ENCODE results near the gene BET1L. TPM values are rescaled to one million over a fixed set of nuclear protein-coding genes. Genes with fewer than 3 reads are reported as not detected.
A peak's percentile ranks its signal among the peaks of the same experiment; 100 is the strongest.

Gene BET1L
- polyA plus RNA-seq, 1 of the 3 experiments (the other 2 are of a cell fraction), result 56.9 TPM

DNA sequence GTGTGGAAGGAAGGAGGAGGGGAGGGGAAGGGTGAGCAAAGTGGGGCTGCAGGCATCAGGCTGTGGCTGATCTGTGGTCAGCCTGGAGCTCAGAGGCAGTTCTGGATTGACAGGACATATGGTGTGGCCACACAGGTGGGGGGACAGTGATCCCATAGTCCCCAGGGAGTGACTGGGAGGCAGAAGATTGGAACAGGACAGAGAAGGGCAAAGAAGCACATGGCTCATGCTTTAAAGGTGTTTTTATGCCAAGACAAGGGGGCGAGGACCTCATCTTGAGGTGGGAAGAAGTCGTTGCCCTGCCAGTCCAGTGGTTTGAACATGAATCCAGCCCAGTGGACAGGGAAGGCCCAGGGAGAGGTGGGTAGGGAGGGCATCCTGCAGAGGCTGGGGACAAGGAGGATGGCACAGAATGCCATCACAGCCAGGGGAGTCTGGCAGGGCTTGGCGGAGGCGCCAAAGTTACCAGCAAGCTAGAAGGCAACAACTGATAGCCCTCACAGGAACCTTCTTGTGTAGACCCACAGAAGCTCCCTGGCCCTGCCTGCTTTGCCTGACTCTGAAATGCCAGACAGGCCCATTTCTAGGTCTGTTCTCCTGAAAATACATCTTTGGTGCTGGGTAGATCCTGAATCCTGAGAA is 3.1 kb downstream of the BET1L start:
- CTCF ChIA-PET, result interaction anchor here (0.9 to 1.1 kb wide), 2 partner anchors 47 to 244 kb away, joined by 3 read pairs; no protein-coding TSS in a partner anchor
- Histone ChIP-seq H3F3A (replicated peaks; ENCODE audit: insufficient read depth) (peaks cover 8% of the 10 kb centered on the region), H3K79me2 (ENCODE audit: insufficient read depth) (peaks cover 49% of the 10 kb centered on the region), H3K4me3 (ENCODE audit: low read depth in 2 of 2, low read length in 1 of 2) (no peak overlapping the region), H3K36me3 (replicated peaks in 1 of 2; ENCODE audit: control insufficient read depth in 1 of 2, insufficient read depth in 2 of 2, low read length in 1 of 2) (peaks cover 27 to 33% of the 10 kb centered on the region in 2 experiments), H3K9me3 (no peaks in the 10 kb centered on the region), H3K4me2 (no peak overlapping the region), H3K4me1 (ENCODE audit: control insufficient read depth in 1 of 2, insufficient read depth in 2 of 2, low read depth in 1 of 2, low read length in 1 of 2) (peaks cover 6 to 13% of the 10 kb centered on the region in 2 experiments; a peak in 2 of 4 replicates), H3K9me2 (no peaks in the 10 kb centered on the region), H3K27me3 (ENCODE audit: insufficient read depth) (no peaks in the 10 kb centered on the region), H3K9ac (no peak overlapping the region), H2AFZ (ENCODE audit: low read depth) (no peak overlapping the region), H3K27ac (ENCODE audit: low read depth in 2 of 2, low read length in 1 of 2) (no peak overlapping the region), H4K20me1 (ENCODE audit: insufficient read depth) (peaks cover 40% of the 10 kb centered on the region)
- no peak for DNase-seq
- POLR2A ChIA-PET, result no interaction called here
- 100% methylated on average over 2 of the region's 4 CpGs for WGBS (ENCODE audit: low lambda C conversion rate)
- TF ChIP-seq SIN3A (IDR thresholded peaks at IDR 0.05; ENCODE audit: borderline replicate concordance, low read depth, low read length), result no peak
- TF ChIP-seq, protein P1, sequence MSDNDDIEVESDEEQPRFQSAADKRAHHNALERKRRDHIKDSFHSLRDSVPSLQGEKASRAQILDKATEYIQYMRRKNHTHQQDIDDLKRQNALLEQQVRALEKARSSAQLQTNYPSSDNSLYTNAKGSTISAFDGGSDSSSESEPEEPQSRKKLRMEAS (IDR thresholded peaks at IDR 0.05; ENCODE audit: low read depth), result no peak
- TF ChIP-seq CHD2 (IDR thresholded peaks at IDR 0.05; ENCODE audit: low read length, partially characterized antibody), result no peak
- no peak for TF ChIP-seq TAF1 (IDR thresholded peaks at IDR 0.05; ENCODE audit: borderline replicate concordance, low read depth, low read length)
- no peak for TF ChIP-seq SMC3 (IDR thresholded peaks at IDR 0.05; ENCODE audit: low read depth, low read length)
- TF ChIP-seq, protein P2, sequence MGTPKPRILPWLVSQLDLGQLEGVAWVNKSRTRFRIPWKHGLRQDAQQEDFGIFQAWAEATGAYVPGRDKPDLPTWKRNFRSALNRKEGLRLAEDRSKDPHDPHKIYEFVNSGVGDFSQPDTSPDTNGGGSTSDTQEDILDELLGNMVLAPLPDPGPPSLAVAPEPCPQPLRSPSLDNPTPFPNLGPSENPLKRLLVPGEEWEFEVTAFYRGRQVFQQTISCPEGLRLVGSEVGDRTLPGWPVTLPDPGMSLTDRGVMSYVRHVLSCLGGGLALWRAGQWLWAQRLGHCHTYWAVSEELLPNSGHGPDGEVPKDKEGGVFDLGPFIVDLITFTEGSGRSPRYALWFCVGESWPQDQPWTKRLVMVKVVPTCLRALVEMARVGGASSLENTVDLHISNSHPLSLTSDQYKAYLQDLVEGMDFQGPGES (IDR thresholded peaks at IDR 0.05; ENCODE audit: low read depth, low read length), result no peak
- no peak for TF ChIP-seq FOXJ3 (CRISPR knock-in tag; IDR thresholded peaks at IDR 0.05)

DNA sequence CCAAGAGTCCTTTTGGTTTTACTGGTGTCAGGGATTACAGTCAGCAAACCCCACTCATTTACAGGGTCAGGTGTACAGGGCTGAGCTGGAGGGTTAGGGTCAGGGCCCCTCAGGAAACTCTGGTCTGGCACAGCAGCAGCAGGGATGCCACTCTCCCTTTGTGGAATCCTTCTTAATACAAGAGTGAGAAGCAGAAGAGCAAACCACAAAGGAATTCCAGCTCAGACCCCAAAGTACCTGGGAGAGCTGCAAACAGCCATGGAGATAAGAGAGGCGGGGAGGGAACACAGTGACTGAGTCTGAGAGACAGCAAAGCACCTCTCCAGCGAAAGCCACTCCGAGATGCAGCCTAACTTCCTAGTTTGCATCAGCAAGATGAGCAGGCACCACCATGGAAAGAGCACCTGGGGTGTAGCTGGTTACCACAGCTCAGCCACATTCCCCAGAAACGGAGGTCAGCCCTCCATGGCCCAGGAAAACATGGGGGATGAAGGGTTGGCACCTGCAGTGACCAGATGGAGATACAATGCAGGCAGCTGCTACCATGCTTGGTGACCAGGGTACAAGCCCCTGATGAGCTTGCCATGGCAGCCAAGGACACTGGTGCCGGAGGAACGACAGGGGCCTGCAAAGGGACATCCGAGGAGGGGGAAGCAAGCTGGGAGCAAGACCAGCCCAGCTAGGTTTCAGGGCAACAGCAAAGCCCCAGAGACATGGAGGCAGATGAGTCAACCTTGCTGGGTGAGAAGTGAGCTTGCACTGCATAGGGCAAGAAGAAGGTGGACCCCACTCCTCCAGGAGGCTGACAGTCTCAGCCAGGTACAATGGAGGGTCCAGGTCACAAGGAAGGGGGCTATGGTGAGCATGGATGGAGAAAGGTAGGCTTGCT is 3.9 kb downstream of the BET1L start:
- Histone ChIP-seq H3K27ac (ENCODE audit: low read depth in 2 of 2, low read length in 1 of 2) (no peak overlapping the region), H3K9me3 (no peaks in the 10 kb centered on the region), H3K9ac (no peak overlapping the region), H3K9me2 (no peaks in the 10 kb centered on the region), H3K4me1 (ENCODE audit: control insufficient read depth in 1 of 2, insufficient read depth in 2 of 2, low read depth in 1 of 2, low read length in 1 of 2) (peaks cover 6 to 13% of the 10 kb centered on the region in 2 experiments; a peak in 2 of 4 replicates), H4K20me1 (ENCODE audit: insufficient read depth) (peaks cover 40% of the 10 kb centered on the region), H3F3A (replicated peaks; ENCODE audit: insufficient read depth) (peaks cover 8% of the 10 kb centered on the region), H3K4me3 (ENCODE audit: low read depth in 2 of 2, low read length in 1 of 2) (no peak overlapping the region), H3K79me2 (ENCODE audit: insufficient read depth) (peaks cover 42% of the 10 kb centered on the region), H3K36me3 (replicated peaks in 1 of 2; ENCODE audit: control insufficient read depth in 1 of 2, insufficient read depth in 2 of 2, low read length in 1 of 2) (peaks cover 27 to 33% of the 10 kb centered on the region in 2 experiments), H3K4me2 (no peak overlapping the region), H3K27me3 (ENCODE audit: insufficient read depth) (no peaks in the 10 kb centered on the region), H2AFZ (ENCODE audit: low read depth) (no peak overlapping the region)
- ChIA-PET POLR2A (no interaction called here), CTCF (interaction anchor here (0.9 kb wide), 1 partner anchor 48 kb away, joined by 3 read pairs; no protein-coding TSS in a partner anchor)
- TF ChIP-seq POLR2AphosphoS5 (IDR thresholded peaks at IDR 0.05; ENCODE audit: low read depth, low read length) (0 out of 2 replicates have a peak, but pooled peaks have one; percentile 15), NRF1 (IDR thresholded peaks at IDR 0.05; ENCODE audit: low read depth, low read length) (no peak)
- DNase-seq, result no peak
- WGBS (ENCODE audit: low lambda C conversion rate), result 90% methylated on average over 3 of the region's 7 CpGs
